ENCODE results near the gene CFAP61.

Gene CFAP61

GRCh38 chr20:20012541-20012940 is 39.8 kb upstream of the CFAP61 start:
- no peak overlapping the region for H3K4me3 ChIP-seq (ENCODE audit: low read depth, low read length)
- DNase-seq (ENCODE audit: low read depth, low spot score) = no peak
- TF ChIP-seq CTCF (IDR thresholded peaks at IDR 0.05; ENCODE audit: low read depth, low read length) = no peak
- in situ Hi-C loops (cut with HindIII; ENCODE audit: low sequenced_read_pairs) = no loop called here

DNA sequence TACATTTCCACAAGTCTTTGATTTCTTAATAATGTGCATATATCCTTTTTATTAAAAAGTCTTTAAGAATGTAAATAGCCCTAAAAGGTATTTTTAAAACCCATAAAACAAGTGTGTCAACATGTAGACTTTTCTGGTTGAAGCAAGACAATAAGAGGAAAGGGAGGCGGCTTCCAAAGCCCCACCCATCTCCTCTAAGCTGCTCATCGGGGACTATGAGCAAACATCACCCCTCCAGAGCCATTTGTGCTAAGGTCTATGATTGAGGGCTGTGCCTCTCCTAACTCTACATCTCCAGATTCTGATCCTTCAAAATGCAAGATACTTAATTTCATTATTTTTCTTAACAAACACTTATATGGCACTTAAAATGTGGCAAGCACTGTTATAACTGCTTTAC is 37.7 kb upstream of the CFAP61 start:
- in situ Hi-C loops (cut with HindIII; ENCODE audit: low sequenced_read_pairs) = no loop called here
- no peak for TF ChIP-seq CTCF (IDR thresholded peaks at IDR 0.05; ENCODE audit: low read depth, low read length)

GRCh38 chr20:20017001-20017843 is 35.1 kb upstream of the CFAP61 start, which contains the start of gene NAA20:
Gene NAA20, plus strand, starts transcription at chr20:20017362. Its CDS starts 35 bp downstream, at chr20:20017397.
- in situ Hi-C loops (cut with HindIII; ENCODE audit: low sequenced_read_pairs) = no loop called here
- TF ChIP-seq CTCF (IDR thresholded peaks at IDR 0.05; ENCODE audit: low read depth, low read length) = peak; percentile 81
- H3K4me3 ChIP-seq (ENCODE audit: low read depth, low read length) = peak within 1 kb of the TSS; percentile 85
- peak; percentile 93 for DNase-seq (ENCODE audit: low read depth, low spot score)

More for the DNA sequence above, 37.7 kb upstream of the CFAP61 start:
- DNase-seq (ENCODE audit: low read depth, low spot score) = no peak
- H3K4me3 ChIP-seq (ENCODE audit: low read depth, low read length) = no peak overlapping the region

GRCh38 chr20:20017844-20018185 is 34.5 kb upstream of the CFAP61 start:
- DNase-seq (ENCODE audit: low read depth, low spot score) = no peak
- in situ Hi-C loops (cut with HindIII; ENCODE audit: low sequenced_read_pairs) = no loop called here
- peak overlapping the region; percentile 85 for H3K4me3 ChIP-seq (ENCODE audit: low read depth, low read length)

DNA sequence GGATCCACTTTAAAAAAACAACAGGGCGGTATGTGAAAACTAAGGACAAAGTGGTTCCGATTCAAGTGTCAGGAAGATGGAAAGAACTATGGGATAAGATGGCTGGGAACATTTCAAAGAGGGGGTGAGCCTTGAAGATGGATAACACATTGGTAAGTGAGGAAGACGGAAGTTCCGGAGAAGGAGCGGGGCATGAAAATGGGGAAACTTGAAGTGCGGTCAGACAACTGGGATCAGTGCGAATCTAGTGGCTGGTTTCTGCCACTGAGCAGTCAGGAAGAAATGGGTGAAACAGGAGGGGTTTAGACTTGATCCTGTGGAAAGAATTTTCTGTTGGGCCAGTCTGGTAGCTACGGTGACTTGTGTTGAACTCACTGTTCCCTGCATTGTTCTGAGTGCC is 34.0 kb upstream of the CFAP61 start:
- peak overlapping the region; percentile 85 for H3K4me3 ChIP-seq (ENCODE audit: low read depth, low read length)
- no peak for DNase-seq (ENCODE audit: low read depth, low spot score)
- TF ChIP-seq CTCF (IDR thresholded peaks at IDR 0.05; ENCODE audit: low read depth, low read length) = no peak
- in situ Hi-C loops (cut with HindIII; ENCODE audit: low sequenced_read_pairs) = no loop called here

More at GRCh38 chr20:20017844-20018185, 34.5 kb upstream of the CFAP61 start:
- TF ChIP-seq CTCF (IDR thresholded peaks at IDR 0.05; ENCODE audit: low read depth, low read length) = no peak

GRCh38 chr20:20019123-20019522 is 33.2 kb upstream of the CFAP61 start:
- H3K4me3 ChIP-seq (ENCODE audit: low read depth, low read length) = no peak overlapping the region
- in situ Hi-C loops (cut with HindIII; ENCODE audit: low sequenced_read_pairs) = no loop called here
- DNase-seq (ENCODE audit: low read depth, low spot score) = no peak
- no peak for TF ChIP-seq CTCF (IDR thresholded peaks at IDR 0.05; ENCODE audit: low read depth, low read length)

Measured in astrocyte of the spinal cord (primary cell).